T-helper 1 cell treated with Interleukin-12 subunit alpha and Interleukin-12 subunit beta and Interleukin-4 antibody, amounts not matched to agents 30 μg/mL and 1 μg/mL, for 36 hours (primary cell): Measurements from ENCODE around the gene REG1A.

ENCODE experiments used
- H3K27ac Mint-ChIP-seq: one replicate; pipeline ENCODE4 v1.8.0; 2021; ENCODE audit warnings: mild to moderate bottlenecking, mixed read lengths
- H3K27me3 Mint-ChIP-seq: one replicate; pipeline ENCODE4 v1.8.0; 2021; ENCODE audit warnings: low read depth, mixed read lengths
- H3K36me3 Mint-ChIP-seq: one replicate; pipeline ENCODE4 v1.8.0; 2021; ENCODE audit warnings: low read depth, mixed read lengths
- H3K4me1 Mint-ChIP-seq: one replicate; pipeline ENCODE4 v1.8.0; 2021; ENCODE audit warnings: low read depth, mixed read lengths
- H3K4me3 Mint-ChIP-seq: one replicate; pipeline ENCODE4 v1.8.0; 2021; ENCODE audit warnings: mild to moderate bottlenecking, moderate library complexity, mixed read lengths
- H3K9me3 Mint-ChIP-seq: one replicate; pipeline ENCODE4 v1.8.0; 2021; ENCODE audit warnings: mixed read lengths

REG1A gene

DNA sequence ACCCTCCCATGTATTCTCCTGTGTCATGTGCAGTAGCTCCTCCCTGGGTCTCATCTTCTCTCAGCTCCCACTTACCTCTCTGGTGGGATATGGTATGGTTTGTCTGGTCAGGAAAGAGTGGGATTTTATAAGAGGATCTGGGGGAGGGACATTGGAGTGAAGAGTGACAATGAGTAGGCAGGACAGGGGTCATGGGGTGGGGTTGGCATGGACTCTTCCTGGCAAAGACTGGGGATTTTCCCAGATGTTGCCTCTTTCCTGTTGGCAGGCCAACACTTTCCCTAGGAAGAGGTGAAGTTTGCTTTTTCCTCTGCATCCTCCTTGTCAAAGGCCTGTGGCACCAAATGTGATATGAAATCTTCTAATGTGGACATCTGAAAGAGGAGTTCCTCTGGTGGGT is 39.4 kb downstream of the REG1A start, which contains the start of gene REG3A:
TSS of gene REG3A (minus strand) at position 101 of the 400 bp plus-strand sequence. CDS start 348 bp downstream, outside the sequence.
- no peak within 1 kb of the TSS for H3K4me3 Mint-ChIP-seq
- H3K36me3 Mint-ChIP-seq: no peaks in the 10 kb centered on the region
- H3K27me3 Mint-ChIP-seq: no peaks in the 10 kb centered on the region
- no peak within 1 kb of the TSS for H3K27ac Mint-ChIP-seq
- H3K9me3 Mint-ChIP-seq: peaks cover 17% of the 10 kb centered on the region
- no peaks in the 10 kb centered on the region for H3K4me1 Mint-ChIP-seq

DNA sequence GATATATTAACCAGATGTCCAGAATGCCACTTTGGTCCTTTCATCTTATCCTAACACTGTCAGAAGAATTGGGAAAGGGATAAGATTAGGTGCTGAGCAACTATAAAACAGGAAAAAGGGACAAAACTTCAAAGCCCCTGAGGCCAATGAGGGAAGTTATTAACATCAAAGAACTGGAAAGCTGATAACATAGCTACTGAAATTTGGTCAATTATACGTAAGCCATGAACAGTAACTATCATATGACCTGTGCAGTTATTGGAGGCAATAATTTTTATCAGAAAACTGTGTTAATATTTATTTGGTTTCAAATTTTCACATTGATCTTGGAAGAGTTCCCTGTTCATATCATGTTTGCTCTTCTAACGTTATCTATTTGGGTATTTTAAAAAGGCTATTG is 41.8 kb downstream of the REG1A start:
- Mint-ChIP-seq H3K9me3 (peaks cover 13% of the 10 kb centered on the region), H3K4me1 (no peaks in the 10 kb centered on the region), H3K27me3 (no peaks in the 10 kb centered on the region), H3K4me3 (no peak overlapping the region), H3K27ac (no peak overlapping the region), H3K36me3 (no peaks in the 10 kb centered on the region)

DNA sequence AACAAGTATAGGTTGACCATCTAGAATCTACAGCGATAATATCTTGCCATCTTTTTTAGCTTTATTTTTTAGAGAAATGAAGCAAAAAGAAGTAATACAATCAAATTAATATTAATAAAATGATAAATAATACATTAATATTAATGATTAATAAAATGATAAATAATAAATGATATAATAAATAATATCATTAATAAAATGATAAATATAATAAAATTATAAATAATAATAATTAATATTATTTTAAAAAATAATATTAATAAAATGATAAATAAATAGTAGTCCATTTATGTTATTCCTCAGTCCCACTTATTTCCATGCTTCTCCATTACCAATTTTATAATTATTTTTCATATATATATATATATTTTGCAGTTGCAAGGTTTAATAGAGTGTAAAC is 42.5 kb downstream of the REG1A start:
- Mint-ChIP-seq H3K27ac (no peak overlapping the region), H3K27me3 (no peaks in the 10 kb centered on the region), H3K9me3 (peaks cover 12% of the 10 kb centered on the region), H3K4me1 (no peaks in the 10 kb centered on the region), H3K36me3 (no peaks in the 10 kb centered on the region), H3K4me3 (no peak overlapping the region)

DNA sequence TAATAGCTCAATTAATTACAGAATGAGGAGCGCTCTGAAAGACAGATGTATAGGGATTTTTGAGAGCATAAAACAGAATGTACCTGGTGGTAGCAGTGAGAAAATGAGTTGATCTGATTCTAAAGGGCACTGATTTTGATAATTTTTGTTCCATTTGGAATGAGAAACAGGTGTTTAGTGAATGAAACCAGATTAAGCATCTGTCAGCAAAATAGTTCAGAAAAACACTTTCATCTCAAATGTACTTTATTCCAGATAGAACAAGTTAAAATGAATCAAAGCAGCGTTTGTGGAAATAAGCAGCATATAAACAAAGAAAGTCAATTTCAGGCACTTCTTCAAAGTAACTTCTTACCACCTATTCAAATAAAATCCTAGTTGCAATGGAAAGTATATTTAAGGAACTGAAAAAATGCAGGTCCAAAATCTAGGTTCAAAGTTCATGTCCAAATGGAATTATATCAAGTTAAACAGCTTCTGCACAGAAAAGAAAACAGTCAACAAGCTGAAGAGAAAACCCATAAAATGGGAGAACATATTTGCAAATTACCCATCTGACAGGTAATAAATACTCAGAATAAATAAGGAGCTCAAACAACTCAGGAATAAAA is 51.2 kb downstream of the REG1A start:
- H3K4me3 Mint-ChIP-seq: no peak overlapping the region
- H3K36me3 Mint-ChIP-seq: no peaks in the 10 kb centered on the region
- H3K27me3 Mint-ChIP-seq: no peaks in the 10 kb centered on the region

More for the DNA sequence above, 51.2 kb downstream of the REG1A start:
- Mint-ChIP-seq H3K9me3 (peaks cover 9% of the 10 kb centered on the region), H3K4me1 (no peaks in the 10 kb centered on the region), H3K27ac (no peak overlapping the region)
